IMR-90 (cell line): ENCODE results near the gene PNMA8A. TPM values are rescaled to one million over a fixed set of nuclear protein-coding genes. Genes with fewer than 3 reads are reported as not detected.

Experiments
- ATAC-seq: fragments of 200-7000 bp; cut with Tn5 transposase; 2 replicates; pipeline ENCODE4 v1.9.1; 2020; ENCODE audit warnings: low read depth, mild to moderate bottlenecking, moderate library complexity
- BruUV-seq: library from RNA; stranded (reverse); fragments of 400-500 nt; replicated peaks from 2 replicates; lab custom pipeline; 2021; lab: Mats Ljungman, UMichigan
- CTCF ChIA-PET: fragments of 300-600 bp; formaldehyde crosslinking; extraction: SDS; loops from one replicate; lab custom pipeline; 2021; ENCODE audit warnings: antibody characterized with exemption; lab: Yijun Ruan, JAX
- POLR2A ChIA-PET: fragments of 300-600 bp; sonication (Branson Sonifier 250); formaldehyde crosslinking; loops from one replicate; lab custom pipeline; 2022; ENCODE audit warnings: antibody characterized with exemption; ENCODE audit not compliant: unreplicated experiment; lab: Charles Lee
- DNase-seq: peaks from one replicate; pipeline ENCODE4 v3.0.0; 2013
- H2AFZ ChIP-seq: replicated peaks from 2 replicates; pipeline ENCODE3; 2013; ENCODE audit warnings: low read length, mild to moderate bottlenecking; ENCODE audit not compliant: poor library complexity
- H2AK5ac ChIP-seq: 2 replicates; pipeline ENCODE4 v1.6.1; 2013; ENCODE audit warnings: low read depth, low read length, inconsistent platforms
- H2AK9ac ChIP-seq: replicated peaks from 2 replicates; pipeline ENCODE3; 2013; ENCODE audit warnings: mild to moderate bottlenecking, low read depth, low read length, moderate library complexity; ENCODE audit not compliant: poor library complexity
- H2BK120ac ChIP-seq: 2 replicates; pipeline ENCODE4 v1.6.1; 2013; ENCODE audit warnings: low read depth, low read length, inconsistent platforms
- H2BK15ac ChIP-seq: 3 replicates; pipeline ENCODE4 v1.6.1; 2013; ENCODE audit warnings: low read depth, low read length, inconsistent platforms
- H2BK20ac ChIP-seq: 2 replicates; pipeline ENCODE4 v1.6.1; 2013; ENCODE audit warnings: low read depth, mild to moderate bottlenecking, inconsistent platforms, low read length, moderate library complexity
- H2BK5ac ChIP-seq: 2 replicates; pipeline ENCODE4 v1.6.1; 2013; ENCODE audit warnings: mild to moderate bottlenecking, low read depth, low read length, inconsistent platforms; ENCODE audit not compliant: poor library complexity, severe bottlenecking
- H3K14ac ChIP-seq: replicated peaks from 2 replicates; pipeline ENCODE4 v1.6.1; 2013; ENCODE audit warnings: low read depth, low read length, inconsistent platforms
- H3K18ac ChIP-seq: 2 replicates; pipeline ENCODE4 v1.6.1; 2013; ENCODE audit warnings: low read depth, low read length, control low read depth
- H3K23ac ChIP-seq: 2 replicates; pipeline ENCODE4 v1.6.1; 2013; ENCODE audit warnings: low read depth, low read length, inconsistent platforms
- H3K27ac ChIP-seq: 2 replicates; pipeline ENCODE4 v1.5.1; 2013; ENCODE audit warnings: mild to moderate bottlenecking, control low read depth, low read length; ENCODE audit not compliant: insufficient read depth
- H3K27me3 ChIP-seq: 2 replicates; pipeline ENCODE4 v1.6.1; 2013; ENCODE audit warnings: low read length; ENCODE audit not compliant: control insufficient read depth, insufficient read depth
- H3K36me3 ChIP-seq: 2 replicates; pipeline ENCODE4 v1.6.1; 2013; ENCODE audit warnings: low read length, mixed read lengths; ENCODE audit not compliant: control insufficient read depth, insufficient read depth
- H3K4ac ChIP-seq: 2 replicates; pipeline ENCODE4 v1.6.1; 2013; ENCODE audit warnings: low read depth, low read length, inconsistent platforms
- H3K4me1 ChIP-seq: 2 replicates; pipeline ENCODE4 v1.6.1; 2013; ENCODE audit warnings: low read length, mixed read lengths; ENCODE audit not compliant: control insufficient read depth, insufficient read depth
- H3K4me2 ChIP-seq: 2 replicates; pipeline ENCODE4 v1.6.1; 2013; ENCODE audit warnings: low read depth, mild to moderate bottlenecking, control low read depth, low read length, moderate library complexity
- H3K4me3 ChIP-seq: 2 replicates; pipeline ENCODE4 v1.5.1; 2013; ENCODE audit warnings: low read depth, mild to moderate bottlenecking, control low read depth, low read length, moderate library complexity; ENCODE audit not compliant: insufficient read depth
- H3K56ac ChIP-seq: 2 replicates; pipeline ENCODE4 v1.6.1; 2013; ENCODE audit warnings: low read length, inconsistent platforms; ENCODE audit not compliant: insufficient read depth; ENCODE audit errors: extremely low read depth
- H3K79me1 ChIP-seq, 2 experiments: 2 replicates each; pipeline ENCODE4 v1.6.1; 2013; ENCODE audit warnings: low read length in 2 of 2, inconsistent platforms in 1 of 2, low read depth in 1 of 2
- H3K9ac ChIP-seq: 2 replicates; pipeline ENCODE4 v1.6.1; 2013; ENCODE audit warnings: low read depth, low read length, control low read depth
- H3K9me1 ChIP-seq: 2 replicates; pipeline ENCODE4 v1.6.1; 2013; ENCODE audit warnings: low read length, inconsistent platforms; ENCODE audit not compliant: insufficient read depth
- H3K9me3 ChIP-seq: 2 replicates; pipeline ENCODE4 v1.6.1; 2013; ENCODE audit warnings: low read length; ENCODE audit not compliant: control insufficient read depth, insufficient read depth
- H4K20me1 ChIP-seq: 2 replicates; pipeline ENCODE4 v1.6.1; 2013; ENCODE audit warnings: low read length, inconsistent platforms; ENCODE audit not compliant: insufficient read depth
- H4K5ac ChIP-seq: 2 replicates; pipeline ENCODE4 v1.6.1; 2013; ENCODE audit warnings: mild to moderate bottlenecking, low read depth, low read length, control low read depth
- H4K8ac ChIP-seq, 2 experiments: 2 replicates each; pipeline ENCODE4 v1.6.1; 2013; ENCODE audit warnings: low read depth in 2 of 2, low read length in 2 of 2, control low read depth in 1 of 2, inconsistent platforms in 1 of 2
- H4K91ac ChIP-seq: 2 replicates; pipeline ENCODE4 v1.6.1; 2013; ENCODE audit warnings: low read depth, low read length, inconsistent platforms; ENCODE audit not compliant: insufficient read depth
- BHLHE40 ChIP-seq: fragments of 150-350 bp; IDR thresholded peaks from 2 replicates; pipeline ENCODE4 v1.6.1; 2016; ENCODE audit warnings: mild to moderate bottlenecking, low read depth, low read length
- CHD1 ChIP-seq: IDR thresholded peaks from 2 replicates; pipeline ENCODE4 v1.6.1; 2012; ENCODE audit warnings: low read depth, low read length, improper control_type of control experiment
- FOS ChIP-seq: fragments of 150-350 bp; IDR thresholded peaks from 2 replicates; pipeline ENCODE4 v1.6.1; 2016; ENCODE audit warnings: low read depth, low read length
- MAFK ChIP-seq: IDR thresholded peaks from 2 replicates; pipeline ENCODE4 v1.6.1; 2012; ENCODE audit warnings: low read depth, low read length, improper control_type of control experiment
- MAZ ChIP-seq: IDR thresholded peaks from 2 replicates; pipeline ENCODE4 v1.6.1; 2012; ENCODE audit warnings: low read depth, mild to moderate bottlenecking, low read length, improper control_type of control experiment, moderate library complexity, borderline replicate concordance
- NFE2L2 ChIP-seq: fragments of 150-350 bp; IDR thresholded peaks from 2 replicates; pipeline ENCODE4 v1.6.1; 2016; ENCODE audit warnings: low read depth, mild to moderate bottlenecking, low read length
- POLR2A ChIP-seq: IDR thresholded peaks from 2 replicates; pipeline ENCODE4 v1.6.1; 2012; ENCODE audit warnings: mild to moderate bottlenecking, low read depth, low read length
- RAD21 ChIP-seq: IDR thresholded peaks from 2 replicates; pipeline ENCODE4 v1.6.1; 2012; ENCODE audit warnings: low read length, improper control_type of control experiment
- RCOR1 ChIP-seq: IDR thresholded peaks from 2 replicates; pipeline ENCODE4 v1.6.1; 2012; ENCODE audit warnings: mild to moderate bottlenecking, low read length, improper control_type of control experiment; ENCODE audit not compliant: insufficient replicate concordance
- SMC3 ChIP-seq: fragments of 150-350 bp; IDR thresholded peaks from 2 replicates; pipeline ENCODE4 v1.6.1; 2016; ENCODE audit warnings: low read depth, mild to moderate bottlenecking, antibody characterized with exemption, low read length, moderate library complexity
- WGBS, 2 experiments: methylation state at CpG; one replicate each; pipeline versions ENCODE4 v1.1.5 to v1.1.7; 2013; ENCODE audit warnings: missing lambda C conversion rate in 2 of 2; ENCODE audit not compliant: insufficient read length in 1 of 2; ENCODE audit errors: extremely low coverage in 2 of 2; 5-methylcytosine and 5-hydroxymethylcytosine counted together
- dilution Hi-C: fragments of 300-500 bp; cut with HindIII; formaldehyde crosslinking; loops from one replicate; pipeline ENCODE4 v1.14.3; 2018; ENCODE audit warnings: low sequenced_read_pairs; ENCODE audit not compliant: unreplicated experiment
- in situ Hi-C: fragments of 300-500 bp; cut with MboI; formaldehyde crosslinking; loops from 3 replicates; pipeline ENCODE4 v1.14.3; 2019; ENCODE audit warnings: low sequenced_read_pairs, inconsistent platforms, mixed read lengths
- intact Hi-C: fragments of 100-400 bp; cut with micrococcal nuclease; formaldehyde crosslinking; loops from 2 replicates; pipeline ENCODE4 v1.10.0; 2022
- polyA plus RNA-seq, 3 experiments: library from polyadenylated mRNA; depleted of rRNA; stranded (reverse); fragments of >200 nt; gene quantifications; 2 replicates each; pipeline ENCODE4 v1.2.3, GENCODE V29; 2012; ENCODE audit warnings: low replicate concordance in 1 of 3
- total RNA-seq: library from RNA; depleted of rRNA; stranded (reverse); fragments of >200 nt; gene quantifications from 2 replicates; pipeline ENCODE4 v1.2.3, GENCODE V29; 2012
- TF ChIP-seq, protein P1 (sequence below): fragments of 150-350 bp; IDR thresholded peaks from 2 replicates; pipeline ENCODE4 v1.6.1; 2016; ENCODE audit warnings: low read depth, mild to moderate bottlenecking, low read length, moderate library complexity, borderline replicate concordance

Gene PNMA8A
- total and polyA plus RNA-seq, 2 of the 4 experiments (the other 2 are of a cell fraction) = 0.77 to 0.90 TPM

DNA sequence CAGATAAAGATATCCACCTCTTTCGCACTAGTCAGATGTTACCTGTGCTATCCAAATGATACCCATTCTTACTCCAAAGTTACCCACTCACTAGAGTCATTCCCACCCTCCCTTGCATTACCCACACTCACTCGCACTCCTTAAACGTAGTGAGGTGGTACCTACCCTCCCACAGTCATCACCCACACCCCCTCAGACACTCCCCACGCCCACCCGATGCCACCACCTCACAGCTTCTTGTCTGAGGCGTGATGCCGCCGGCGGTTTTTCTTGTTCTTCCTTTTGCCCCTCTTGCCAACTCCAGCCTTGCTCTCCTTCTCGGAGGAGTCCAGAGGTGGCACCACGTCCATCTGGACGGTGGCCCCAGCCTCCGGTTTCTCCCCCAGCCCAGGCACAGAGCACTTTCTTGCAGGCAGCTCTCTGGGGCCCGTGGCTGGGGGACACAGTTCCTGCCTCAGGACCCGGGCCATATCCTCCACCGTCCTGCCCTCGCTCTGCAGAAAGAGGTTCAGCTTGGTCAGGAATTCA, 43.8 kb downstream of the PNMA8A start:
- no peak overlapping the region for H3K56ac ChIP-seq
- H4K5ac ChIP-seq = no peak overlapping the region
- H3K14ac ChIP-seq = no peak overlapping the region
- no peak overlapping the region for H2BK120ac ChIP-seq
- ChIA-PET POLR2A (no interaction called here), CTCF (no interaction called here)
- in situ Hi-C loops (no loop called here), intact Hi-C loops (no loop called here), dilution Hi-C loops (no loop called here)
- H3K4me1 ChIP-seq = 0 out of 2 replicates have a peak, but pooled peaks cover 1% of the 10 kb centered on the region
- TF ChIP-seq RCOR1 = no peak
- TF ChIP-seq SMC3 = no peak
- no peak for TF ChIP-seq POLR2A
- TF ChIP-seq RAD21 = no peak
- TF ChIP-seq FOS = no peak
- TF ChIP-seq, protein P1, sequence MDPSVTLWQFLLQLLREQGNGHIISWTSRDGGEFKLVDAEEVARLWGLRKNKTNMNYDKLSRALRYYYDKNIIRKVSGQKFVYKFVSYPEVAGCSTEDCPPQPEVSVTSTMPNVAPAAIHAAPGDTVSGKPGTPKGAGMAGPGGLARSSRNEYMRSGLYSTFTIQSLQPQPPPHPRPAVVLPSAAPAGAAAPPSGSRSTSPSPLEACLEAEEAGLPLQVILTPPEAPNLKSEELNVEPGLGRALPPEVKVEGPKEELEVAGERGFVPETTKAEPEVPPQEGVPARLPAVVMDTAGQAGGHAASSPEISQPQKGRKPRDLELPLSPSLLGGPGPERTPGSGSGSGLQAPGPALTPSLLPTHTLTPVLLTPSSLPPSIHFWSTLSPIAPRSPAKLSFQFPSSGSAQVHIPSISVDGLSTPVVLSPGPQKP = no peak
- no peak for TF ChIP-seq BHLHE40
- TF ChIP-seq CHD1 = no peak
- no peak for TF ChIP-seq MAZ
- TF ChIP-seq NFE2L2 = no peak
- TF ChIP-seq MAFK = no peak
- 85% methylated on average over 16 of the region's 17 CpGs; no CpG with 5 or more reads in 1 of the 2 experiments for WGBS, 2 experiments
- DNase-seq (no peak), ATAC-seq (no peak)
- H4K20me1 ChIP-seq = no peaks in the 10 kb centered on the region
- no TSS peak for BruUV-seq
- no peak overlapping the region for H4K91ac ChIP-seq
- peak overlapping the region; percentile 17 for H2AFZ ChIP-seq
- H3K4me3 ChIP-seq = no peak overlapping the region
- H3K27me3 ChIP-seq = peaks cover 6% of the 10 kb centered on the region
- no peaks in the 10 kb centered on the region for H3K36me3 ChIP-seq
- H2BK20ac ChIP-seq = no peak overlapping the region
- no peak overlapping the region for H3K4me2 ChIP-seq
- no peak overlapping the region for H3K9ac ChIP-seq
- H3K18ac ChIP-seq = no peak overlapping the region
- H3K4ac ChIP-seq = no peak overlapping the region
- no peak overlapping the region for H2AK5ac ChIP-seq
- H3K9me3 ChIP-seq = no peaks in the 10 kb centered on the region
- peaks cover 6% of the 10 kb centered on the region; the same call in 1 of the 2 replicates for H3K9me1 ChIP-seq
- H2BK15ac ChIP-seq = no peak overlapping the region; the same call in 2 of the 3 replicates
- no peaks in the 10 kb centered on the region for H3K79me1 ChIP-seq
- no peak overlapping the region for H2AK9ac ChIP-seq
- no peak overlapping the region for H3K23ac ChIP-seq
- H3K27ac ChIP-seq = no peak overlapping the region
- no peak overlapping the region; a peak in 1 of 4 replicates for H4K8ac ChIP-seq
- H2BK5ac ChIP-seq = no peak overlapping the region
